Memory B cell (primary cell): ENCODE results near the gene CLK3.
"Not testable (repeated sequence)": the region's sequence is repeated elsewhere in the genome, so short reads cannot be mapped to it uniquely, and the experiment has no call there.

Experiments used
- ATAC-seq: fragments of 150-1000 bp; cut with Tn5 transposase; 2 replicates; pipeline ENCODE4 v1.10.0; 2021; ENCODE audit warnings: low read depth, mild to moderate bottlenecking, moderate library complexity
- DNase-seq, 2 donors: peaks; one replicate each; pipeline ENCODE4 v3.0.0; 2022; ENCODE audit warnings: low spot score in 2 of 2
- H3K27ac Mint-ChIP-seq: one replicate; pipeline ENCODE4 v1.8.0; 2022; ENCODE audit warnings: mild to moderate bottlenecking, moderate library complexity, mixed read lengths
- H3K27me3 Mint-ChIP-seq: one replicate; pipeline ENCODE4 v1.8.0; 2022; ENCODE audit warnings: mixed read lengths
- H3K36me3 Mint-ChIP-seq: one replicate; pipeline ENCODE4 v1.8.0; 2022; ENCODE audit warnings: mild to moderate bottlenecking, mixed read lengths
- H3K4me1 Mint-ChIP-seq: one replicate; pipeline ENCODE4 v1.8.0; 2022; ENCODE audit warnings: mixed read lengths
- H3K4me3 Mint-ChIP-seq: one replicate; pipeline ENCODE4 v1.8.0; 2022; ENCODE audit warnings: mild to moderate bottlenecking, moderate library complexity, mixed read lengths
- H3K9me3 Mint-ChIP-seq: one replicate; pipeline ENCODE4 v1.8.0; 2022; ENCODE audit warnings: mixed read lengths

The CLK3 gene

DNA sequence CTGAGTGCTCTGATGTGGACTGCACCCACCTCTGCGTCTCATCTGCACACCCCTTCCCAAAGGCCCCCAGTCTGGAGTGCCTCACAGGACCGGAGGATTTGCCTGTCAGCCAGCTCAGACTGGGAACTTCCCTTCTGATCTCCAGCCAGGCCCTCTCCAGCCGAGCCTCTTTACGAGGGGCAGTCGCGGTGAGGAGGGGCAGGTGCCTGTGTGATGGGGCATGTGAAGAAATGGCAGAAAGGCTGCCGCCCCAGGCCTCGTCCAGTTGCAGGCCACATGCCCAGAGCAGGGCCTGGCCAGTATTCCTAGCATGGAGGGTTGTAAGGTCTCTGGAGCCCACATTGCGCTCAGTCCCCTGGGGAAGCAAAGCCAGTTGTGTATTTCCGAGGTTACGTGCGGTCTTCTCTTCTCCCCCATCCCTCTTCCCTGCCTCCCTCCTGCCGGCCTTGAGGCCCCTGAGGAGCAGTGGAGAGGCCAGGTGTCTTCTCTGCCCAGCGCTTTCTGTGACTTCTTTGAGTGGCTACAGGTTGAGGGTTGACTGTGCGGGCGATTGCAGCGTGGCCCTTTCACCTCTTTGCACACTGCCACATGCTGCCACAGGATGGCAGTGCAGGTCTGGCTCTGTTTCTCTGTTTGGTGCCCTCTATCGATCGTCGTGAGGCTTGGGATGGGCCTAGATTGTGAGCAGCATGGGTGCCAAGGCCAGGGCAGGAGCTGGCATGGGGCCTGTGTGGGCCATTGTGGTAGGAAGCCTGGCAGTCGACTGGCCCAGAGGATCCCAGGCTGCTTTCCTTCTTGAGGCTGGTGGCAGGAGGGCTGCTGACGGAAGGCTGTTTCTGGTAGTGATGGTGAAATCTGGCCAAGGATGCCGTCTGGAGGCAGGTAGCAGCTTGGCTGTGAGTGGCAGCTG, 5.3 kb downstream of the CLK3 start:
- peaks cover 41% of the 10 kb centered on the region for H3K4me1 Mint-ChIP-seq
- H3K36me3 Mint-ChIP-seq = peaks cover 27% of the 10 kb centered on the region
- H3K27me3 Mint-ChIP-seq = no peaks in the 10 kb centered on the region
- no peaks in the 10 kb centered on the region for H3K9me3 Mint-ChIP-seq
- H3K27ac Mint-ChIP-seq = peak overlapping the region; percentile 78
- peak; percentile 75 to 78 for DNase-seq
- H3K4me3 Mint-ChIP-seq = peak overlapping the region; percentile 24
- peak; percentile 92 for ATAC-seq

DNA sequence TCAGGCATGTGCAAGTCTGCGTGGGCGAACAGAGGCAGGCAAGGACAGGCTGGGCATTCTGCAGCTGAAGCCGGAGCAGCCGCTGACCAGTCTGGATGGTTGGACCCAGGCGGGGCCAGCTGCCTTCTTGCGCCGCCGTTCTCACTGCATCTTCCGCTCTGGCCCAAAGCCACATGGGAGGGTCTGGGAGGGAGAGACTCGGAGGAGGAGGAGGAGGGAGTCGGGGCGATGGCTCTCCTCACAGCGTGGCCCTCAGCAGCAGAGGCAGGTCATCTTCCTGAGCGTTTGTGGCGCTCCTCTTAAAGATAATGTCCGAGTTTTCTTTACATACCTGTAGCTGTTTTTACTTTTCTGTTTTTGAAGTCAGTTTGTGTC, 5.9 kb downstream of the CLK3 start:
- DNase-seq (no peak), ATAC-seq (no peak)
- H3K36me3 Mint-ChIP-seq = peaks cover 28% of the 10 kb centered on the region
- no peaks in the 10 kb centered on the region for H3K27me3 Mint-ChIP-seq
- peaks cover 42% of the 10 kb centered on the region for H3K4me1 Mint-ChIP-seq
- H3K9me3 Mint-ChIP-seq = no peaks in the 10 kb centered on the region
- H3K4me3 Mint-ChIP-seq = no peak overlapping the region
- peak overlapping the region; percentile 78 for H3K27ac Mint-ChIP-seq

- Mint-ChIP-seq H3K9me3 (no peaks in the 10 kb centered on the region), H3K27ac (no peak overlapping the region), H3K4me1 (peaks cover 43% of the 10 kb centered on the region), H3K36me3 (peaks cover 28% of the 10 kb centered on the region), H3K27me3 (no peaks in the 10 kb centered on the region), H3K4me3 (no peak overlapping the region)
- DNase-seq (no peak), ATAC-seq (no peak)
Measured at GRCh38 chr15:74621936-74622335, 6.3 kb downstream of the CLK3 start.

- DNase-seq = no peak
- no peak for ATAC-seq
- peaks cover 31% of the 10 kb centered on the region for H3K36me3 Mint-ChIP-seq
- H3K27ac Mint-ChIP-seq = peak overlapping the region; percentile 24
- H3K4me3 Mint-ChIP-seq = no peak overlapping the region
- H3K4me1 Mint-ChIP-seq = peaks cover 41% of the 10 kb centered on the region
- H3K9me3 Mint-ChIP-seq = no peaks in the 10 kb centered on the region
- H3K27me3 Mint-ChIP-seq = no peaks in the 10 kb centered on the region
Measured at GRCh38 chr15:74622758-74623157, 7.1 kb downstream of the CLK3 start.

- no peak for ATAC-seq
- Mint-ChIP-seq H3K4me1 (peaks cover 44% of the 10 kb centered on the region), H3K27ac (peak overlapping the region; percentile 38), H3K27me3 (no peaks in the 10 kb centered on the region), H3K9me3 (no peaks in the 10 kb centered on the region), H3K36me3 (peaks cover 36% of the 10 kb centered on the region), H3K4me3 (no peak overlapping the region)
- no peak for DNase-seq
Measured at GRCh38 chr15:74624020-74624602, 8.5 kb downstream of the CLK3 start.

- no peaks in the 10 kb centered on the region for H3K9me3 Mint-ChIP-seq
Measured at GRCh38 chr15:74625693-74626092, 10.1 kb downstream of the CLK3 start.

DNA sequence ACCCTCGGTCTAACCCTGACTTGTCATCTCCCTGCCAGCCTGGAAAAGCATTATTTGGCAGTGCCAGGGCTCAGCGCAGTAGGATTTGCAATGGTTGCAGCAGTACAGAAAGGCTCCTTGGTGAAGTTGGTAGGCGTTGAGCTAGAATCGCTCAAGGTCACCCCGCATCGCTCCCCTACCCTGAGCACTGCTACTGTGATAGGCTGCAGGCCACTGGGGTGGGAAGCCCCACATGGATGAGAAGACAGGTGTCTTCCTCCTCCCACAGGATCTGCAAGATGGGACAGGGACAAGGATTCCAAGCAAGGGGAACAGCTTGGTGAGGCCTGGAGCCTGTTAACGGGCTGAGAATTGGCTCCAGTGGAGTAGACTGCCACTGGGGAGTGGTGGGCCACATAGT, 10.7 kb downstream of the CLK3 start:
- ATAC-seq (no peak), DNase-seq (no peak)
- no peaks in the 10 kb centered on the region for H3K9me3 Mint-ChIP-seq
- H3K36me3 Mint-ChIP-seq = peaks cover 28% of the 10 kb centered on the region
- no peak overlapping the region for H3K4me3 Mint-ChIP-seq
- H3K27me3 Mint-ChIP-seq = no peaks in the 10 kb centered on the region
- peaks cover 38% of the 10 kb centered on the region for H3K4me1 Mint-ChIP-seq
- peak overlapping the region; percentile 63 for H3K27ac Mint-ChIP-seq

More at GRCh38 chr15:74625693-74626092, 10.1 kb downstream of the CLK3 start:
- peak overlapping the region; percentile 63 for H3K27ac Mint-ChIP-seq
- DNase-seq (no peak), ATAC-seq (no peak)
- peaks cover 32% of the 10 kb centered on the region for H3K36me3 Mint-ChIP-seq
- peaks cover 38% of the 10 kb centered on the region for H3K4me1 Mint-ChIP-seq
- H3K27me3 Mint-ChIP-seq = no peaks in the 10 kb centered on the region
- H3K4me3 Mint-ChIP-seq = no peak overlapping the region

- DNase-seq (peak; percentile 38 to 52), ATAC-seq (peak; percentile 78)
- H3K4me3 Mint-ChIP-seq = peak overlapping the region; percentile 72
- H3K36me3 Mint-ChIP-seq = peaks cover 25% of the 10 kb centered on the region
- H3K27me3 Mint-ChIP-seq = no peaks in the 10 kb centered on the region
- H3K4me1 Mint-ChIP-seq = peaks cover 38% of the 10 kb centered on the region
- H3K9me3 Mint-ChIP-seq = no peaks in the 10 kb centered on the region
- peak overlapping the region; percentile 63 for H3K27ac Mint-ChIP-seq
Measured at GRCh38 chr15:74626752-74627692, 11.4 kb downstream of the CLK3 start.

DNA sequence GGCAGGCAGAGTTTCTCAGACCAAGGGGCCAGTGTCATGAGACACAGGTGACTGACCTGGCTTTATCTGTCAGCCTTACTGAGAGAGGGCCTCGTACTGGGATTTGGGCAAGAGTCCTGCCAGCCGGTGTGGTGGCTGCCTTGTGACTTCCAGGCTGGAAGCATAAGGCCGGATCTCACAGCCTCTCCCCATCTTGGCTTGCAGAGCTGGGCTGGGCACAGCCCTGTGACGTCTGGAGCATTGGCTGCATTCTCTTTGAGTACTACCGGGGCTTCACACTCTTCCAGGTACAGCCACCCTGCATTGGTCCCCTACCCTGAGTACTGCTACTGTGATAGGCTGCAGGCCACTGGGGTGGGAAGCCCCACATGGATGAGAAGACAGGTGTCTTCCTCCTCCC, 12.1 kb downstream of the CLK3 start:
- no peak for DNase-seq
- H3K27me3 Mint-ChIP-seq = no peaks in the 10 kb centered on the region
- H3K9me3 Mint-ChIP-seq = no peaks in the 10 kb centered on the region
- H3K4me3 Mint-ChIP-seq = peak overlapping the region; percentile 17
- no peak for ATAC-seq
- peaks cover 21% of the 10 kb centered on the region for H3K36me3 Mint-ChIP-seq
- H3K27ac Mint-ChIP-seq = peak overlapping the region; percentile 81
- peaks cover 41% of the 10 kb centered on the region for H3K4me1 Mint-ChIP-seq

DNA sequence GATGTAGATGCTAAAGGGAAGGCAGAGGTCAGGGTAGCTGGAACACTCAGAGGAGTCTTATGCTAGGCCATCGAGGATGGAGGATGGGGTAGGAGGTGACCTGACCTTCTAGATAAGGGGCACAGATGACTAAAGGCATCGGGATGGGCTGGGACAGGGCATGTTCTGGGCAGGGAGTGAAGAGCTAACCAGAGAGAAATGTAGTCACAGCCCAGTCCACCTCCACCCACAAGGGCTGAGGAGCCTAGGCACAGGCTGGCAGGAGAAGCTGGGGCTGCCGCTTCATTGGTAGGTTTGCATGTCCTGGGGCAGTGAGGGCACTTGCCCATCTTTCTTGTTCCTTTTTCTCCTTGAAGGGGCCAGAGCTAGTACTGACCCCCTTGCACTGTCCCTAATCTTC, 12.6 kb downstream of the CLK3 start:
- ATAC-seq (no peak), DNase-seq (no peak)
- H3K27me3 Mint-ChIP-seq = no peaks in the 10 kb centered on the region
- peaks cover 41% of the 10 kb centered on the region for H3K4me1 Mint-ChIP-seq
- peak overlapping the region; percentile 81 for H3K27ac Mint-ChIP-seq
- peaks cover 21% of the 10 kb centered on the region for H3K36me3 Mint-ChIP-seq
- peak overlapping the region; percentile 17 for H3K4me3 Mint-ChIP-seq
- no peaks in the 10 kb centered on the region for H3K9me3 Mint-ChIP-seq

DNA sequence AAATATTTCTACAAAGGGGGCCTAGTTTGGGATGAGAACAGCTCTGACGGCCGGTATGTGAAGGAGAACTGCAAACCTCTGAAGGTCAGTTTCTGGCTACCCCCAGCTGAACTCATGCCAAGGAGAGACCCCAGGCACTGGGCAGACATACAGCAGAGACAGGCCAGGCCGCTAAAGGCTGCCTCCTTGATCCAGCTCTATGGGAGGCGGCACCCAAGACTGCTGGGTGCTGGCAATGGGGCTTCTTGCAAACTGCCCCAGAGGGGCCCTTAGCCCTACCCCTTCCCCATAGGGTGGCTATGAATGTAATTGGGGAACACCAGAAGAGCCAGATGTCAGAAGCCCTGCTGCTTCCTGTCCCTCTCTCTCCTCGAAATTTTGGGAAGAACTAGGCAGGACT, 13.3 kb downstream of the CLK3 start:
- ATAC-seq (no peak), DNase-seq (no peak)
- Mint-ChIP-seq H3K36me3 (peaks cover 20% of the 10 kb centered on the region), H3K4me3 (no peak overlapping the region), H3K4me1 (peaks cover 41% of the 10 kb centered on the region), H3K27ac (peak overlapping the region; percentile 17), H3K27me3 (no peaks in the 10 kb centered on the region), H3K9me3 (no peaks in the 10 kb centered on the region)

GRCh38 chr15:74629696-74630095, 14.1 kb downstream of the CLK3 start:
- H3K36me3 Mint-ChIP-seq = peaks cover 25% of the 10 kb centered on the region
- ATAC-seq, H3K27me3 Mint-ChIP-seq, DNase-seq, H3K9me3 Mint-ChIP-seq, H3K4me3 Mint-ChIP-seq: not testable (repeated sequence)
- H3K4me1 Mint-ChIP-seq = peaks cover 41% of the 10 kb centered on the region
- H3K27ac Mint-ChIP-seq = peak overlapping the region; percentile 28

- H3K36me3 Mint-ChIP-seq = peaks cover 29% of the 10 kb centered on the region
- ATAC-seq = peak; percentile 72
- no peaks in the 10 kb centered on the region for H3K9me3 Mint-ChIP-seq
- H3K4me1 Mint-ChIP-seq = peaks cover 46% of the 10 kb centered on the region
- peak; percentile 59 to 66 for DNase-seq
- H3K4me3 Mint-ChIP-seq = peak overlapping the region; percentile 4
- H3K27ac Mint-ChIP-seq = peak overlapping the region; percentile 28
- H3K27me3 Mint-ChIP-seq = no peaks in the 10 kb centered on the region
Measured at GRCh38 chr15:74630284-74631086, 14.8 kb downstream of the CLK3 start.
